ENCODE measurements around the gene ST3GAL4. TPM values are rescaled to one million over a fixed set of nuclear protein-coding genes. Genes with fewer than 3 reads are reported as not detected.

The ST3GAL4 gene
- total and polyA plus RNA-seq, 2 of the 8 experiments (the other 6 are each of a cell fraction or from before 2014, with no cell fraction given): 15.6 to 20.0 TPM

DNA sequence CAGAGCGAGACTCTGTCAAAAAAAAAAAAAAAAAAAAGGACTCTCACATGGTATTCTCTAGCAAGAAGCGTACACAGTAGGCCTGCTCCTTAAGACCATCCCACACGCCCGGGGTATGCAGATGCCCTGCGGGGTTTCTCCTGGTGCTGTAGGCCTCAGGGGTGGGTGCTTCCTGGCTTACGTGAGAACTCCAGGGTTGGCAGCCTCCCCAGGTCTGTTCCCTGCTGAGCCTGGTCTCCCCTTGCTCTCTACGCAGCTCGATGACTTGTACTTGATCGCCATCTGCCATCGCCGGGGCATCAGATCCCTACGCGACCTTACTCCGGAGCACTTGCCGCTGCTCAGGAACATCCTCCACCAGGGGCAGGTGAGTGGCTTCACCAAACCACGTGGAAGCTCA, 12.4 kb upstream of the ST3GAL4 start (continued):
- TF ChIP-seq CHD7 (IDR thresholded peaks at IDR 0.05; ENCODE audit: insufficient replicate concordance, low read length) (no peak), SP1 (IDR thresholded peaks at IDR 0.05; ENCODE audit: low read depth, low read length) (no peak), SIX5 (IDR thresholded peaks at IDR 0.05; ENCODE audit: low read depth, low read length) (no peak), FOSL1 (IDR thresholded peaks at IDR 0.05; ENCODE audit: insufficient read depth, low read depth, low read length) (no peak), SRF (IDR thresholded peaks at IDR 0.05; ENCODE audit: low read depth, low read length) (no peak), CBX8 (IDR thresholded peaks at IDR 0.05; ENCODE audit: borderline replicate concordance, low read depth, low read length) (no peak), JUND (IDR thresholded peaks at IDR 0.05; ENCODE audit: low read length) (no peak), JUN (IDR thresholded peaks at IDR 0.05; ENCODE audit: low read depth, low read length) (no peak), GABPA (IDR thresholded peaks at IDR 0.05; ENCODE audit: borderline replicate concordance, insufficient read depth, low read length) (no peak)
- TF ChIP-seq, protein P1, sequence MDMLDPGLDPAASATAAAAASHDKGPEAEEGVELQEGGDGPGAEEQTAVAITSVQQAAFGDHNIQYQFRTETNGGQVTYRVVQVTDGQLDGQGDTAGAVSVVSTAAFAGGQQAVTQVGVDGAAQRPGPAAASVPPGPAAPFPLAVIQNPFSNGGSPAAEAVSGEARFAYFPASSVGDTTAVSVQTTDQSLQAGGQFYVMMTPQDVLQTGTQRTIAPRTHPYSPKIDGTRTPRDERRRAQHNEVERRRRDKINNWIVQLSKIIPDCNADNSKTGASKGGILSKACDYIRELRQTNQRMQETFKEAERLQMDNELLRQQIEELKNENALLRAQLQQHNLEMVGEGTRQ (IDR thresholded peaks at IDR 0.05; ENCODE audit: low read length): no peak
- TF ChIP-seq, protein P2, sequence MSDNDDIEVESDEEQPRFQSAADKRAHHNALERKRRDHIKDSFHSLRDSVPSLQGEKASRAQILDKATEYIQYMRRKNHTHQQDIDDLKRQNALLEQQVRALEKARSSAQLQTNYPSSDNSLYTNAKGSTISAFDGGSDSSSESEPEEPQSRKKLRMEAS (IDR thresholded peaks at IDR 0.05): no peak
